Astrocyte (in vitro differentiated cells and primary cell): Measurements from ENCODE around the gene DCTD. TPM values are rescaled to one million over a fixed set of nuclear protein-coding genes. Genes with fewer than 3 reads are reported as not detected.

Experiments
- DNase-seq: peaks from one replicate; pipeline ENCODE4 v3.0.0-alpha.2; 2010; ENCODE audit warnings: low read depth
- FAIRE-seq: peaks from 2 replicates; lab custom pipeline; 2011; peaks lifted over from hg19 to GRCh38; lab: Jason Lieb, UNC
- H2AFZ ChIP-seq: 2 replicates; pipeline ENCODE4 v1.6.0; 2012; ENCODE audit warnings: low read depth, low read length, inconsistent platforms
- H3K27ac ChIP-seq: 2 replicates; pipeline ENCODE4 v1.5.1; 2011; ENCODE audit warnings: low read depth, low read length, inconsistent platforms
- H3K27me3 ChIP-seq: 2 replicates; pipeline ENCODE4 v1.6.0; 2011; ENCODE audit warnings: low read length, inconsistent platforms; ENCODE audit not compliant: insufficient read depth
- H3K36me3 ChIP-seq: 2 replicates; pipeline ENCODE4 v1.5.1; 2011; ENCODE audit warnings: low read length, inconsistent platforms; ENCODE audit not compliant: insufficient read depth
- H3K4me1 ChIP-seq: 2 replicates; pipeline ENCODE4 v1.5.1; 2011; ENCODE audit warnings: low read length, inconsistent platforms; ENCODE audit not compliant: insufficient read depth
- H3K4me2 ChIP-seq: 2 replicates; pipeline ENCODE4 v1.6.0; 2012; ENCODE audit warnings: low read length, inconsistent platforms
- H3K4me3 ChIP-seq: 2 replicates; pipeline ENCODE4 v1.5.1; 2011; ENCODE audit warnings: low read depth, mild to moderate bottlenecking, low read length, inconsistent platforms; ENCODE audit not compliant: insufficient read depth
- H3K79me2 ChIP-seq: 2 replicates; pipeline ENCODE4 v1.6.0; 2012; ENCODE audit warnings: mild to moderate bottlenecking, low read length, inconsistent platforms; ENCODE audit not compliant: insufficient read depth
- H3K9ac ChIP-seq: 2 replicates; pipeline ENCODE4 v1.6.0; 2012; ENCODE audit warnings: mild to moderate bottlenecking, low read length, inconsistent platforms
- H3K9me3 ChIP-seq: 2 replicates; pipeline ENCODE4 v1.5.1; 2012; ENCODE audit warnings: low read depth, mild to moderate bottlenecking, low read length, inconsistent platforms; ENCODE audit not compliant: insufficient read depth
- H4K20me1 ChIP-seq: 2 replicates; pipeline ENCODE4 v1.6.0; 2012; ENCODE audit warnings: low read length, inconsistent platforms; ENCODE audit not compliant: insufficient read depth
- H3K27ac Mint-ChIP-seq: one replicate; pipeline ENCODE4 v1.8.0; 2021; ENCODE audit warnings: mild to moderate bottlenecking, mixed read lengths; ENCODE audit not compliant: unreplicated experiment
- H3K27me3 Mint-ChIP-seq: one replicate; pipeline ENCODE4 v1.8.0; 2021; ENCODE audit warnings: low read depth, mixed read lengths; ENCODE audit not compliant: unreplicated experiment
- H3K36me3 Mint-ChIP-seq: one replicate; pipeline ENCODE4 v1.8.0; 2021; ENCODE audit warnings: low read depth, mixed read lengths; ENCODE audit not compliant: unreplicated experiment
- H3K4me1 Mint-ChIP-seq: one replicate; pipeline ENCODE4 v1.8.0; 2021; ENCODE audit warnings: low read depth, mixed read lengths; ENCODE audit not compliant: unreplicated experiment
- H3K4me3 Mint-ChIP-seq: one replicate; pipeline ENCODE4 v1.8.0; 2021; ENCODE audit warnings: mild to moderate bottlenecking, moderate library complexity, mixed read lengths; ENCODE audit not compliant: unreplicated experiment
- H3K9me3 Mint-ChIP-seq: one replicate; pipeline ENCODE4 v1.8.0; 2021; ENCODE audit warnings: mild to moderate bottlenecking, mixed read lengths; ENCODE audit not compliant: unreplicated experiment
- CTCF ChIP-seq: IDR thresholded peaks from 2 replicates; pipeline ENCODE4 v1.5.1; 2011; ENCODE audit warnings: low read depth, mild to moderate bottlenecking, inconsistent platforms, low read length, moderate library complexity; ENCODE audit not compliant: insufficient read depth
- EZH2 ChIP-seq: IDR thresholded peaks from 2 replicates; pipeline ENCODE4 v1.6.1; 2012; ENCODE audit warnings: mild to moderate bottlenecking, low read length, inconsistent platforms; ENCODE audit not compliant: insufficient read depth
- total RNA-seq: library from RNA; stranded (reverse); gene quantifications from 2 replicates; pipeline ENCODE4 v1.2.1, GENCODE V29; 2021

The DCTD gene
- total RNA-seq, 1 donor from 2014 or later = 119 TPM

- Mint-ChIP-seq H3K4me1 (no peaks in the 10 kb centered on the region), H3K9me3 (no peaks in the 10 kb centered on the region), H3K36me3 (peaks cover 47% of the 10 kb centered on the region), H3K27me3 (no peaks in the 10 kb centered on the region), H3K4me3 (no peak overlapping the region), H3K27ac (no peak overlapping the region)
- Histone ChIP-seq H3K9ac (no peak overlapping the region), H3K4me2 (no peak overlapping the region), H3K4me1 (no peaks in the 10 kb centered on the region), H3K79me2 (peaks cover 2% of the 10 kb centered on the region), H4K20me1 (peaks cover 29% of the 10 kb centered on the region), H3K9me3 (no peaks in the 10 kb centered on the region), H3K27ac (no peak overlapping the region), H2AFZ (no peak overlapping the region), H3K4me3 (no peak overlapping the region), H3K27me3 (no peaks in the 10 kb centered on the region), H3K36me3 (peaks cover 45% of the 10 kb centered on the region)
- DNase-seq (no peak), FAIRE-seq (no peak)
- TF ChIP-seq EZH2 (no peak), CTCF (no peak)
These were observed 24.1 kb downstream of the DCTD start for GRCh38 chr4:182893047-182893446.

- no peak overlapping the region for H2AFZ ChIP-seq
- Mint-ChIP-seq H3K4me1 (no peaks in the 10 kb centered on the region), H3K36me3 (peaks cover 43% of the 10 kb centered on the region), H3K4me3 (no peak overlapping the region), H3K9me3 (peaks cover 7% of the 10 kb centered on the region), H3K27me3 (no peaks in the 10 kb centered on the region), H3K27ac (no peak overlapping the region)
- no peak overlapping the region for H3K4me3 ChIP-seq
- no peaks in the 10 kb centered on the region for H3K79me2 ChIP-seq
- H3K9me3 ChIP-seq = no peaks in the 10 kb centered on the region
- H3K9ac ChIP-seq = no peak overlapping the region
- FAIRE-seq (no peak), DNase-seq (no peak)
- TF ChIP-seq CTCF (no peak), EZH2 (no peak)
- no peak overlapping the region for H3K27ac ChIP-seq
- H3K4me2 ChIP-seq = no peak overlapping the region
- H3K4me1 ChIP-seq = no peaks in the 10 kb centered on the region
- no peaks in the 10 kb centered on the region for H3K27me3 ChIP-seq
- H4K20me1 ChIP-seq = peaks cover 5% of the 10 kb centered on the region
- peaks cover 42% of the 10 kb centered on the region for H3K36me3 ChIP-seq
These were observed 27.0 kb downstream of the DCTD start for GRCh38 chr4:182890202-182890601.

GRCh38 chr4:182888891-182889290 is 28.3 kb downstream of the DCTD start:
- no peak overlapping the region for H3K27ac Mint-ChIP-seq

More at GRCh38 chr4:182888891-182889290, 28.3 kb downstream of the DCTD start:
- Histone ChIP-seq H3K27ac (no peak overlapping the region), H3K9ac (no peak overlapping the region), H3K27me3 (no peaks in the 10 kb centered on the region), H2AFZ (no peak overlapping the region), H3K36me3 (peaks cover 36% of the 10 kb centered on the region), H3K79me2 (no peaks in the 10 kb centered on the region), H3K4me3 (no peak overlapping the region), H3K4me1 (no peaks in the 10 kb centered on the region), H3K9me3 (no peaks in the 10 kb centered on the region), H3K4me2 (no peak overlapping the region), H4K20me1 (peaks cover 5% of the 10 kb centered on the region)
- H3K36me3 Mint-ChIP-seq = peaks cover 41% of the 10 kb centered on the region
- H3K4me1 Mint-ChIP-seq = no peaks in the 10 kb centered on the region
- FAIRE-seq (no peak), DNase-seq (no peak)
- H3K9me3 Mint-ChIP-seq = peaks cover 9% of the 10 kb centered on the region
- no peak overlapping the region for H3K4me3 Mint-ChIP-seq
- no peaks in the 10 kb centered on the region for H3K27me3 Mint-ChIP-seq
- no peak for TF ChIP-seq CTCF
- no peak for TF ChIP-seq EZH2
